ENCODE measurements around the gene KIAA0825.

- TF ChIP-seq CTCF (IDR thresholded peaks at IDR 0.05): no peak
- TF ChIP-seq TCF7L2 (IDR thresholded peaks at IDR 0.05; ENCODE audit: low read depth, low read length): no peak
- no peak for TF ChIP-seq SIN3A (IDR thresholded peaks at IDR 0.05; ENCODE audit: borderline replicate concordance, insufficient read depth, low read depth, low read length)
Measured at GRCh38 chr5:94234987-94235386, 383.4 kb downstream of the KIAA0825 start.

Measured in Panc1 (cell line).